MM.1S (cell line): ENCODE measurements around the gene ACSL5.

Experiments used
- DNase-seq: peaks from one replicate; pipeline ENCODE4 v3.0.0-alpha.2; 2015
- H2AFZ ChIP-seq: fragments of 300-600 bp; sonication (generic); 2 replicates; pipeline ENCODE4 v1.6.0; 2016; ENCODE audit warnings: antibody characterized with exemption, low read length
- H3F3A ChIP-seq: fragments of 300-600 bp; sonication (generic); 2 replicates; pipeline ENCODE4 v1.6.1; 2016; ENCODE audit warnings: mild to moderate bottlenecking, antibody characterized with exemption, low read length, moderate library complexity, mixed read lengths; ENCODE audit not compliant: insufficient read depth
- H3K27ac ChIP-seq: fragments of 300-600 bp; sonication (generic); 2 replicates; pipeline ENCODE4 v1.5.1; 2016; ENCODE audit warnings: mild to moderate bottlenecking, low read length
- H3K27me3 ChIP-seq: fragments of 300-600 bp; sonication (generic); replicated peaks from 2 replicates; pipeline ENCODE4 v1.6.0; 2016; ENCODE audit warnings: low read length; ENCODE audit not compliant: insufficient read depth
- H3K36me3 ChIP-seq: fragments of 300-600 bp; sonication (generic); replicated peaks from 2 replicates; pipeline ENCODE4 v1.6.1; 2016; ENCODE audit warnings: mild to moderate bottlenecking, low read length, mixed read lengths; ENCODE audit not compliant: insufficient read depth
- H3K4me1 ChIP-seq: fragments of 300-600 bp; sonication (generic); 2 replicates; pipeline ENCODE4 v1.6.1; 2016; ENCODE audit warnings: low read length, mixed read lengths
- H3K4me2 ChIP-seq: fragments of 300-600 bp; sonication (generic); 2 replicates; pipeline ENCODE4 v1.6.0; 2016; ENCODE audit warnings: low read depth, low read length
- H3K4me3 ChIP-seq: fragments of 300-600 bp; sonication (generic); 2 replicates; pipeline ENCODE4 v1.5.1; 2016; ENCODE audit warnings: low read length, mixed read lengths
- H3K79me2 ChIP-seq: fragments of 300-600 bp; sonication (generic); 2 replicates; pipeline ENCODE4 v1.6.1; 2016; ENCODE audit warnings: mixed run types, low read length, mixed read lengths
- H3K9ac ChIP-seq: fragments of 300-600 bp; sonication (generic); 2 replicates; pipeline ENCODE4 v1.6.1; 2016; ENCODE audit warnings: low read length, mixed read lengths
- H3K9me2 ChIP-seq: fragments of 300-600 bp; sonication (generic); replicated peaks from 2 replicates; pipeline ENCODE4 v1.6.1; 2016; ENCODE audit warnings: mild to moderate bottlenecking, low read length, mixed read lengths; ENCODE audit not compliant: insufficient read depth
- H3K9me3 ChIP-seq: fragments of 300-600 bp; sonication (generic); replicated peaks from 2 replicates; pipeline ENCODE4 v1.6.1; 2016; ENCODE audit warnings: mild to moderate bottlenecking, low read length, mixed read lengths; ENCODE audit not compliant: insufficient read depth
- H4K20me1 ChIP-seq: fragments of 300-600 bp; sonication (generic); 2 replicates; pipeline ENCODE4 v1.6.1; 2016; ENCODE audit warnings: mild to moderate bottlenecking, low read length, moderate library complexity, mixed read lengths; ENCODE audit not compliant: insufficient read depth
- CTCF ChIP-seq: fragments of 300-600 bp; sonication (generic); IDR thresholded peaks from 2 replicates; pipeline ENCODE4 v1.5.1; 2016; ENCODE audit warnings: antibody characterized with exemption, low read length, mixed read lengths
- EZH2 ChIP-seq: fragments of 300-600 bp; sonication (generic); optimal IDR thresholded peaks from 2 replicates; pipeline ENCODE3; 2017; ENCODE audit warnings: low read depth, mild to moderate bottlenecking, antibody characterized with exemption, low read length, mixed read lengths
- EZH2phosphoT487 ChIP-seq: fragments of 300-600 bp; sonication (generic); IDR thresholded peaks from 2 replicates; pipeline ENCODE4 v1.6.1; 2018; ENCODE audit warnings: antibody characterized with exemption, low read length

The ACSL5 gene

GRCh38 chr10:112379635-112380296, 5.8 kb downstream of the ACSL5 start:
- no peak overlapping the region for H3K4me2 ChIP-seq
- H3K9me3 ChIP-seq = no peaks in the 10 kb centered on the region
- H4K20me1 ChIP-seq = no peaks in the 10 kb centered on the region
- H3F3A ChIP-seq = peaks cover 9% of the 10 kb centered on the region; the same call in 1 of the 2 replicates
- H3K4me3 ChIP-seq = no peak overlapping the region
- H2AFZ ChIP-seq = no peak overlapping the region
- H3K36me3 ChIP-seq = no peaks in the 10 kb centered on the region
- TF ChIP-seq EZH2 = no peak
- TF ChIP-seq EZH2phosphoT487 = no peak
- no peak for TF ChIP-seq CTCF
- no peaks in the 10 kb centered on the region for H3K9me2 ChIP-seq
- no peak overlapping the region for H3K9ac ChIP-seq
- no peak overlapping the region for H3K27ac ChIP-seq
- peaks cover 13% of the 10 kb centered on the region for H3K4me1 ChIP-seq
- no peaks in the 10 kb centered on the region for H3K27me3 ChIP-seq
- DNase-seq = no peak
- peaks cover 22% of the 10 kb centered on the region for H3K79me2 ChIP-seq

DNA sequence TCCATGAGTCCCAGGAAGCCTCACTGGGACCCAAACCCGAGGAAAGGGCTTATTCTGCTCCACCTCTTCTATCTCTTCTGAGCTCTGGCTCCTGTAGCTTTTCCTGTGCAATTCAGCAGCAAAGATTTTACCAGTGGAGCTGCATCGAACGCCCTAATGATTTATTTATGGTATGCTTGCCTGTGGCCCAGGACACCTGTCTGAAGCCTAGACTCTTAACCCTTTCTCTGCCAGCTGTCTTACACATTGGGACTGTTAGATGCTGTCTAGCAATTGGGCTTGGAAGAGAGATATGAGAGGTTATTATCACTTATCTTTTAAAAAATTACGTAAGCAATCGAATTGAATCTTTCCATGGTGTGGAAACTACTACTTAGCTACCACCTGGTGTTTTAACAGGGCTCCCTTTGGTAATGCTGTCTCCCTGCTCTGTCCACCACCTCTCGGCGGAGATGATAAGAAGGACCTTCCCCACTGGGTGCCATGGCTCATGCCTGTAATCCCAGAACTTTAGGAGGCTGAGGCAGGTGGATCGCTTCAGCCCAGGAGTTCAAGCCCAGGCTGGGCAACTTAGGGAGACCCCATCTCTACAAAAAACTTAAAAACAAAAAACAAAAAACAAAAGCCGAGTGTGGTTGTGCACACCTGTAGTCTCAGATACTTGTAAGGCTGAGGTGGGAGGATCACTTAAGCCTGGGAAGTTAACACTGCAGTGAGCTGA, 8.8 kb downstream of the ACSL5 start:
- DNase-seq = no peak
- no peak overlapping the region for H3K27ac ChIP-seq
- no peaks in the 10 kb centered on the region for H3K36me3 ChIP-seq
- TF ChIP-seq EZH2 = no peak
- TF ChIP-seq CTCF = no peak
- TF ChIP-seq EZH2phosphoT487 = no peak
- no peak overlapping the region for H3K4me2 ChIP-seq
- H3K27me3 ChIP-seq = no peaks in the 10 kb centered on the region
- H3K4me1 ChIP-seq = no peaks in the 10 kb centered on the region
- peaks cover 9% of the 10 kb centered on the region; the same call in 1 of the 2 replicates for H3K79me2 ChIP-seq
- no peaks in the 10 kb centered on the region for H3K9me3 ChIP-seq
- H3F3A ChIP-seq = no peaks in the 10 kb centered on the region
- no peak overlapping the region for H3K9ac ChIP-seq
- no peak overlapping the region for H3K4me3 ChIP-seq
- no peaks in the 10 kb centered on the region for H3K9me2 ChIP-seq
- no peaks in the 10 kb centered on the region for H4K20me1 ChIP-seq
- H2AFZ ChIP-seq = no peak overlapping the region

- H3K9me2 ChIP-seq = no peaks in the 10 kb centered on the region
- no peaks in the 10 kb centered on the region for H3K27me3 ChIP-seq
- H3K4me3 ChIP-seq = no peak overlapping the region
- no peak for TF ChIP-seq CTCF
- no peak for TF ChIP-seq EZH2phosphoT487
- TF ChIP-seq EZH2 = no peak
- no peaks in the 10 kb centered on the region for H3K4me1 ChIP-seq
- H3K27ac ChIP-seq = no peak overlapping the region
- DNase-seq = no peak
- H3K36me3 ChIP-seq = no peaks in the 10 kb centered on the region
- no peak overlapping the region for H2AFZ ChIP-seq
- no peaks in the 10 kb centered on the region for H3F3A ChIP-seq
- no peak overlapping the region for H3K4me2 ChIP-seq
- H4K20me1 ChIP-seq = no peaks in the 10 kb centered on the region
- H3K9ac ChIP-seq = no peak overlapping the region
- no peaks in the 10 kb centered on the region for H3K9me3 ChIP-seq
- peaks cover 6% of the 10 kb centered on the region; the same call in 1 of the 2 replicates for H3K79me2 ChIP-seq
These were observed 9.4 kb downstream of the ACSL5 start for GRCh38 chr10:112383325-112383724.
